ENCODE results near the gene DMTF1. TPM values are rescaled to one million over a fixed set of nuclear protein-coding genes. Genes with fewer than 3 reads are reported as not detected.

The DMTF1 gene
- total RNA-seq, 2 donors from 2014 or later, result 30.7 to 100 TPM

GRCh38 chr7:87119581-87119980 is 32.7 kb upstream of the DMTF1 start:
- no peaks in the 10 kb centered on the region for H3K36me3 ChIP-seq
- H3K4me3 ChIP-seq, result no peak overlapping the region
- no peaks in the 10 kb centered on the region for H3K9me3 ChIP-seq
- H3K4me1 ChIP-seq (replicated peaks), result no peaks in the 10 kb centered on the region
- H3K27ac ChIP-seq, result no peak overlapping the region
- no peak for DNase-seq (ENCODE audit: low spot score)
- WGBS, result 48% methylated on average over 2 of the region's 2 CpGs
- no peak for TF ChIP-seq POLR2AphosphoS5 (IDR thresholded peaks at IDR 0.05)
- intact Hi-C loops (cut with DNase I), result no loop called here
- no peaks in the 10 kb centered on the region for H3K27me3 ChIP-seq (replicated peaks; ENCODE audit: insufficient read depth)

DNA sequence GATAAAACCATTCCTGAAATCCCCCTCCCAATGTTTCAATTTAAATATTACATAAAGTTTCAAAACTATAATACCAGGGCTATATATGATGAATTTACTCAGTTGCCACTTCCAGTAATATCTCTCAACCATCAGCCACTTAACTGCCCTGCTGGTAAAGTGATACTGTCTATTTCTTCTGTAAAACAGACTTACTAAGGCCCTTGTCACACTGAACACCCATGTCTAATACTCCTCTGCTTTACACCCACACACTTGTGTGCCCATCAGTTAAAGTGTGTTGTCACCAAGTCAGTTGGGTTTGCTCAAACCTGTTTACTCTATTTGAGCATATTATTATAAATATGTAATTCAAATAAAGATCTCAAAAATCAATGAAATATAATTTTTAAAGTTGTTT is 29.1 kb upstream of the DMTF1 start:
- Histone ChIP-seq H3K4me1 (replicated peaks) (no peaks in the 10 kb centered on the region), H3K36me3 (no peaks in the 10 kb centered on the region), H3K4me3 (no peak overlapping the region), H3K9me3 (no peaks in the 10 kb centered on the region), H3K27ac (no peak overlapping the region), H3K27me3 (replicated peaks; ENCODE audit: insufficient read depth) (no peaks in the 10 kb centered on the region)
- DNase-seq (ENCODE audit: low spot score), result no peak
- intact Hi-C loops (cut with DNase I), result no loop called here
- TF ChIP-seq POLR2A (IDR thresholded peaks at IDR 0.05) (no peak), POLR2AphosphoS5 (IDR thresholded peaks at IDR 0.05) (no peak)
- TF ChIP-seq, protein P1, sequence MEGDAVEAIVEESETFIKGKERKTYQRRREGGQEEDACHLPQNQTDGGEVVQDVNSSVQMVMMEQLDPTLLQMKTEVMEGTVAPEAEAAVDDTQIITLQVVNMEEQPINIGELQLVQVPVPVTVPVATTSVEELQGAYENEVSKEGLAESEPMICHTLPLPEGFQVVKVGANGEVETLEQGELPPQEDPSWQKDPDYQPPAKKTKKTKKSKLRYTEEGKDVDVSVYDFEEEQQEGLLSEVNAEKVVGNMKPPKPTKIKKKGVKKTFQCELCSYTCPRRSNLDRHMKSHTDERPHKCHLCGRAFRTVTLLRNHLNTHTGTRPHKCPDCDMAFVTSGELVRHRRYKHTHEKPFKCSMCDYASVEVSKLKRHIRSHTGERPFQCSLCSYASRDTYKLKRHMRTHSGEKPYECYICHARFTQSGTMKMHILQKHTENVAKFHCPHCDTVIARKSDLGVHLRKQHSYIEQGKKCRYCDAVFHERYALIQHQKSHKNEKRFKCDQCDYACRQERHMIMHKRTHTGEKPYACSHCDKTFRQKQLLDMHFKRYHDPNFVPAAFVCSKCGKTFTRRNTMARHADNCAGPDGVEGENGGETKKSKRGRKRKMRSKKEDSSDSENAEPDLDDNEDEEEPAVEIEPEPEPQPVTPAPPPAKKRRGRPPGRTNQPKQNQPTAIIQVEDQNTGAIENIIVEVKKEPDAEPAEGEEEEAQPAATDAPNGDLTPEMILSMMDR (IDR thresholded peaks at IDR 0.05), result no peak

- TF ChIP-seq, protein P1 (IDR thresholded peaks at IDR 0.05), result no peak
- TF ChIP-seq POLR2AphosphoS5 (IDR thresholded peaks at IDR 0.05) (no peak), POLR2A (IDR thresholded peaks at IDR 0.05) (no peak)
- no peak overlapping the region for H3K27ac ChIP-seq
- intact Hi-C loops (cut with DNase I), result no loop called here
These were observed 25.2 kb upstream of the DMTF1 start for GRCh38 chr7:87127019-87127418.

DNA sequence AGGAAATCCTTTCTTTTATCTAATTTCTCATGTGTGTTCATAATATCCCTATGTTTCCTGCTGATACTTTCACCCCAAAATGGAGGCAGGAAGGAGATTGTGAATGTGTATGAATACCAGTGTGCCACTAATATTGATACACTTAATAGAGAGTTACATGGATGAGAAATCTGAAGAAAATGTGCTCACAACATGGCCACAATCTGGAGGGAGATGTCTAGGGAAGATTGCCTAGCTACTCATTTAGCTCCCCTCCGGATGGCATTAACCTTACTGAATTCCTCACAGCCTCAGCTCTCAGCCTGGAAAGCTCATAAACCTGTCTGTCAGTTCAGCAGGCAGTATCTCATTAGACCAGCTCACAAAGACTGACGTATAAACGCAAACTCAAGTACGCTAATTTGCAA is 23.4 kb upstream of the DMTF1 start:
- no peak for TF ChIP-seq POLR2AphosphoS5 (IDR thresholded peaks at IDR 0.05)
- TF ChIP-seq POLR2A (IDR thresholded peaks at IDR 0.05), result no peak
- TF ChIP-seq, protein P1 (IDR thresholded peaks at IDR 0.05), result no peak
- H3K9me3 ChIP-seq, result no peaks in the 10 kb centered on the region
- H3K4me1 ChIP-seq (replicated peaks), result no peaks in the 10 kb centered on the region
- H3K36me3 ChIP-seq, result no peaks in the 10 kb centered on the region
- no peak for DNase-seq (ENCODE audit: low spot score)
- H3K4me3 ChIP-seq, result no peak overlapping the region
- no peaks in the 10 kb centered on the region for H3K27me3 ChIP-seq (replicated peaks; ENCODE audit: insufficient read depth)
- intact Hi-C loops (cut with DNase I), result no loop called here
- H3K27ac ChIP-seq, result no peak overlapping the region
- 31% methylated on average over 4 of the region's 4 CpGs for WGBS

More at GRCh38 chr7:87127019-87127418, 25.2 kb upstream of the DMTF1 start:
- Histone ChIP-seq H3K4me1 (replicated peaks) (no peaks in the 10 kb centered on the region), H3K27me3 (replicated peaks; ENCODE audit: insufficient read depth) (no peaks in the 10 kb centered on the region), H3K9me3 (no peaks in the 10 kb centered on the region), H3K4me3 (no peak overlapping the region), H3K36me3 (no peaks in the 10 kb centered on the region)
- DNase-seq (ENCODE audit: low spot score), result no peak
- WGBS, result 95% methylated on average over 7 of the region's 7 CpGs

DNA sequence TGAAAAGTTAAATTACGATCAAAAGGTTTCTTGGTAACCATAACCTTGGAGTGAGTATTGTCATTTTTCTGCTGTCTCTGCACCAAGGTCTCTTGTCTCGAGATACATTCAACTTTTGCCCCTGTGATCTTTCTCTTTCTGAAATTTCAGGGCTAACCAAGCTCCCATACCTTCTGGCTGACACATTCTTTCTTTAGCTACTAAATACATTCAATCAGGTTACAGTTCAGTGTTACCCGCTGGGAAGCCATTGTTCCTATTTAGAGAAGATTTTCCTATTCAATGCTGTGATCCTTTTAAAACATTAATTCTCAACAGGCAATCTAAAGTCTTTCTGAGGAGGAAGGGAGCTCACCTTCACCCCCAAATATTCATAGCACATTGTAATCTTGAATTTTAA is 22.9 kb upstream of the DMTF1 start:
- intact Hi-C loops (cut with DNase I), result no loop called here

More for the DNA sequence above, 22.9 kb upstream of the DMTF1 start:
- Histone ChIP-seq H3K36me3 (no peaks in the 10 kb centered on the region), H3K9me3 (no peaks in the 10 kb centered on the region), H3K27me3 (replicated peaks; ENCODE audit: insufficient read depth) (no peaks in the 10 kb centered on the region), H3K4me1 (replicated peaks) (no peaks in the 10 kb centered on the region), H3K4me3 (no peak overlapping the region), H3K27ac (no peak overlapping the region)
- TF ChIP-seq POLR2AphosphoS5 (IDR thresholded peaks at IDR 0.05) (no peak), POLR2A (IDR thresholded peaks at IDR 0.05) (no peak)
- TF ChIP-seq, protein P1 (IDR thresholded peaks at IDR 0.05), result no peak
- 56% methylated on average over 3 of the region's 3 CpGs for WGBS
- DNase-seq (ENCODE audit: low spot score), result no peak
